ENCODE results near the gene FAM107B. TPM values are rescaled to one million over a fixed set of nuclear protein-coding genes. Genes with fewer than 3 reads are reported as not detected.

Gene FAM107B
- 46.7 and 50.9 TPM in 2 replicates for total RNA-seq (ENCODE audit: low replicate concordance)
- long read RNA-seq, transcript FAM107B-223 (4 exons, 559 nt), result major isoform, 10 of 33 reads
- long read RNA-seq, partial matches to known transcripts, result 0 of 33 reads
- long read RNA-seq, other reads (novel, unspliced or antisense), result 17 of 33 reads

GRCh38 chr10:14774797-14775196 lies at the start of gene FAM107B:
TSS of gene FAM107B (minus strand) at chr10:14774897. CDS start at chr10:14774663, 234 bp downstream.
- DNase-seq (ENCODE audit: extremely low spot score, unreplicated experiment), result no peak
- no peak for TF ChIP-seq CTCF (conservative IDR thresholded peaks at IDR 0.05)
- Mint-ChIP-seq H3K4me1 (ENCODE audit: unreplicated experiment) (peaks cover 4% of the 10 kb centered on the region), H3K4me3 (no peak within 1 kb of the TSS), H3K9me3 (no peaks in the 10 kb centered on the region), H3K36me3 (no peaks in the 10 kb centered on the region), H3K27ac (no peak within 1 kb of the TSS), H3K27me3 (no peaks in the 10 kb centered on the region)

GRCh38 chr10:14823966-14824365 lies 49.3 kb upstream of the FAM107B start:
- no peak for TF ChIP-seq CTCF (conservative IDR thresholded peaks at IDR 0.05)
- no peak overlapping the region for H3K4me3 Mint-ChIP-seq
- peaks cover 13% of the 10 kb centered on the region for H3K27me3 Mint-ChIP-seq

GRCh38 chr10:14822879-14823755 lies 48.4 kb upstream of the FAM107B start:
- H3K36me3 Mint-ChIP-seq, result no peaks in the 10 kb centered on the region
- H3K9me3 Mint-ChIP-seq, result no peaks in the 10 kb centered on the region
- peaks cover 12% of the 10 kb centered on the region for H3K4me1 Mint-ChIP-seq (ENCODE audit: unreplicated experiment)
- DNase-seq (ENCODE audit: extremely low spot score, unreplicated experiment), result no peak
- no peak overlapping the region for H3K4me3 Mint-ChIP-seq
- peaks cover 13% of the 10 kb centered on the region for H3K27me3 Mint-ChIP-seq
- TF ChIP-seq CTCF (conservative IDR thresholded peaks at IDR 0.05), result peak; percentile 80
- peak overlapping the region; percentile 30 for H3K27ac Mint-ChIP-seq

More at GRCh38 chr10:14823966-14824365, 49.3 kb upstream of the FAM107B start:
- Mint-ChIP-seq H3K36me3 (no peaks in the 10 kb centered on the region), H3K9me3 (no peaks in the 10 kb centered on the region), H3K27ac (no peak overlapping the region), H3K4me1 (ENCODE audit: unreplicated experiment) (peaks cover 12% of the 10 kb centered on the region)
- DNase-seq (ENCODE audit: extremely low spot score, unreplicated experiment), result no peak

- H3K27me3 Mint-ChIP-seq, result peaks cover 13% of the 10 kb centered on the region
- H3K4me3 Mint-ChIP-seq, result no peak overlapping the region
- no peak overlapping the region for H3K27ac Mint-ChIP-seq
- H3K36me3 Mint-ChIP-seq, result no peaks in the 10 kb centered on the region
- no peak for DNase-seq (ENCODE audit: extremely low spot score, unreplicated experiment)
- no peak for TF ChIP-seq CTCF (conservative IDR thresholded peaks at IDR 0.05)
- no peaks in the 10 kb centered on the region for H3K9me3 Mint-ChIP-seq
- H3K4me1 Mint-ChIP-seq (ENCODE audit: unreplicated experiment), result peaks cover 12% of the 10 kb centered on the region
These were observed 47.1 kb upstream of the FAM107B start for GRCh38 chr10:14821635-14822375.

DNA sequence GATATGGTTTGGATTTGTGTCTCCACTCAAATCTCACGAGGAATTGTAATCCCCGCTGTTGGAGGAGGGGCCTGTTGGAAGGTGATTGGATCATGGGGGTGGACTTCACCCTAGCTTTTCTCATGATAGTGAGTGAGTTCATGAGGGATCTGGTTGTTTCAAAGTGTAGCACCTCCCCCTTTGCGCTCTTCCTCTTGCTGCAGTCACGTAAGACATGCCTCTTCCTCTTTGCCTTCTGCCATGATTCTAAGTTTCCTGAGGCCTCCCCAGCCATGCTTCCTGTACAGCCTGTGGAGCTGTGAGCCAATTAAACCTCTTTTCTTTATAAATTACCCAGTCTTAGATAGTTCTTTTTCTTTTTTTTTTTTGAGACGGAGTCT lies 46.1 kb upstream of the FAM107B start:
- no peak for TF ChIP-seq CTCF (conservative IDR thresholded peaks at IDR 0.05)
- Mint-ChIP-seq H3K4me1 (ENCODE audit: unreplicated experiment) (peaks cover 12% of the 10 kb centered on the region), H3K27me3 (peaks cover 5% of the 10 kb centered on the region), H3K4me3 (no peak overlapping the region), H3K9me3 (no peaks in the 10 kb centered on the region), H3K27ac (no peak overlapping the region), H3K36me3 (no peaks in the 10 kb centered on the region)
- DNase-seq (ENCODE audit: extremely low spot score, unreplicated experiment), result no peak

Measured in type B pancreatic cell (in vitro differentiated cells).